Vagina (tissue), 2 donors: ENCODE data around the gene GCDH.

ENCODE experiments used
- POLR2AphosphoS5 ChIP-seq, 2 donors: sonication (generic); formaldehyde crosslinking; IDR thresholded peaks; one replicate each; pipeline ENCODE4 v1.9.0; 2017; ENCODE audit warnings: antibody characterized with exemption in 2 of 2, mild to moderate bottlenecking in 2 of 2, low read depth in 1 of 2; ENCODE audit not compliant: insufficient read depth in 1 of 2
- TF ChIP-seq, protein P1 (sequence below), 3 experiments: fragments of 450-650 bp in 2 of 3; fragments of 200-600 bp in 1 of 3; sonication (generic) in 1 of 3; IDR thresholded peaks; one replicate each; pipeline ENCODE4 v1.5.1; 2017 to 2019; ENCODE audit warnings: antibody characterized with exemption in 3 of 3, mild to moderate bottlenecking in 2 of 3, moderate library complexity in 2 of 3

DNA sequence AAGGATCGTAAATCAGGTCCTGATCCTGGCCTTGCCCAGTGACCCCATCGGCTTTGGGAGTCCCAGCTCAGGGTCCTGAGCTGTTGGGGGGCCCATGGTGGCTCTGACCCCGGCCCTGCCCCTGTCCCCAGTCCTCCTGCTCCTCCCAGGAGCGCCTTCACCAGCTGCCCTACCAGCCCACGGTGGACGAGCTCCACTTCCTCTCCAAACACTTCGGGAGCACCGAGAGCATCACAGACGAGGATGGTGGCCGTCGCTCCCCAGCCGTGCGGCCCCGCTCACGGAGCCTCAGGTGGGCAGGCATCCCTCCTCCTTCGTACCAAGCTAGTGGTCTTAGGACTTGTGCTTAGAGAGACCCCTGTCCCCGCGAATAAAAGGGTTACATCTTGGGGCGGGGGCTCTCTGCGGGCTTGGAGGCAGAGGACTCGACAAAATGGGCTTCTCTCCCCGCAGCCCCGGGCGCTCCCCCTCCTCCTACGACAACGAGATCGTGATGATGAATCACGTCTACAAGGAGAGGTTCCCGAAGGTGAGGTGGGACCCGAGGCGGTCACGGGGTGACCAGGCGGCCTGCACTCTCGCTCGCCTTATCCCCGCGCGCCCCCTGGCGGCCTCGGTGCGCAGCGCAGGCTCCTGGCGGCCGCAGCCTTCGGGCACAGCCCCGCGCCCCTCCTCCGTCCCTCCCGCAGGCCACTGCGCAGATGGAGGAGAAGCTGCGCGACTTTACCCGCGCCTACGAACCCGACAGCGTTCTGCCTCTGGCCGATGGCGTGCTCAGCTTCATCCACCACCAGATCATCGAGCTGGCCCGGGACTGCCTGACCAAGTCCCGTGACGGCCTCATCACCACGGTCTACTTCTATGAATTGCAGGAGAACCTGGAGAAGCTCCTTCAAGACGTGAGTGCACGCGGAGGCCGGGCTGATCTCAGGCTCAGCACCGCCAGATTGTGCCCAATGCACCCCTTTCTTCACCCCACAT is 43.5 kb upstream of the GCDH start:
- TF ChIP-seq, protein P1, sequence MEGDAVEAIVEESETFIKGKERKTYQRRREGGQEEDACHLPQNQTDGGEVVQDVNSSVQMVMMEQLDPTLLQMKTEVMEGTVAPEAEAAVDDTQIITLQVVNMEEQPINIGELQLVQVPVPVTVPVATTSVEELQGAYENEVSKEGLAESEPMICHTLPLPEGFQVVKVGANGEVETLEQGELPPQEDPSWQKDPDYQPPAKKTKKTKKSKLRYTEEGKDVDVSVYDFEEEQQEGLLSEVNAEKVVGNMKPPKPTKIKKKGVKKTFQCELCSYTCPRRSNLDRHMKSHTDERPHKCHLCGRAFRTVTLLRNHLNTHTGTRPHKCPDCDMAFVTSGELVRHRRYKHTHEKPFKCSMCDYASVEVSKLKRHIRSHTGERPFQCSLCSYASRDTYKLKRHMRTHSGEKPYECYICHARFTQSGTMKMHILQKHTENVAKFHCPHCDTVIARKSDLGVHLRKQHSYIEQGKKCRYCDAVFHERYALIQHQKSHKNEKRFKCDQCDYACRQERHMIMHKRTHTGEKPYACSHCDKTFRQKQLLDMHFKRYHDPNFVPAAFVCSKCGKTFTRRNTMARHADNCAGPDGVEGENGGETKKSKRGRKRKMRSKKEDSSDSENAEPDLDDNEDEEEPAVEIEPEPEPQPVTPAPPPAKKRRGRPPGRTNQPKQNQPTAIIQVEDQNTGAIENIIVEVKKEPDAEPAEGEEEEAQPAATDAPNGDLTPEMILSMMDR (IDR thresholded peaks at IDR 0.05) = peak; percentile 96 to 100 (median 97)
- TF ChIP-seq POLR2AphosphoS5 (IDR thresholded peaks at IDR 0.05; ENCODE audit: insufficient read depth in 1 of 2, low read depth in 1 of 2) = peak; percentile 52 to 57
